IMR-90 (cell line): ENCODE measurements around the gene PCBP1. TPM values are rescaled to one million over a fixed set of nuclear protein-coding genes. Genes with fewer than 3 reads are reported as not detected.

Experiments
- ATAC-seq: fragments of 200-7000 bp; cut with Tn5 transposase; 2 replicates; pipeline ENCODE4 v1.9.1; 2020; ENCODE audit warnings: low read depth, mild to moderate bottlenecking, moderate library complexity
- BruUV-seq: library from RNA; stranded (reverse); fragments of 400-500 nt; replicated peaks from 2 replicates; lab custom pipeline; 2021; lab: Mats Ljungman, UMichigan
- CTCF ChIA-PET: fragments of 300-600 bp; formaldehyde crosslinking; extraction: SDS; loops from one replicate; lab custom pipeline; 2021; ENCODE audit warnings: antibody characterized with exemption; lab: Yijun Ruan, JAX
- POLR2A ChIA-PET: fragments of 300-600 bp; sonication (Branson Sonifier 250); formaldehyde crosslinking; loops from one replicate; lab custom pipeline; 2022; ENCODE audit warnings: antibody characterized with exemption; ENCODE audit not compliant: unreplicated experiment; lab: Charles Lee
- DNase-seq: peaks from one replicate; pipeline ENCODE4 v3.0.0; 2013
- H2AFZ ChIP-seq: replicated peaks from 2 replicates; pipeline ENCODE3; 2013; ENCODE audit warnings: low read length, mild to moderate bottlenecking; ENCODE audit not compliant: poor library complexity
- H2AK5ac ChIP-seq: 2 replicates; pipeline ENCODE4 v1.6.1; 2013; ENCODE audit warnings: low read depth, low read length, inconsistent platforms
- H2AK9ac ChIP-seq: replicated peaks from 2 replicates; pipeline ENCODE3; 2013; ENCODE audit warnings: mild to moderate bottlenecking, low read depth, low read length, moderate library complexity; ENCODE audit not compliant: poor library complexity
- H2BK120ac ChIP-seq: 2 replicates; pipeline ENCODE4 v1.6.1; 2013; ENCODE audit warnings: low read depth, low read length, inconsistent platforms
- H2BK15ac ChIP-seq: 3 replicates; pipeline ENCODE4 v1.6.1; 2013; ENCODE audit warnings: low read depth, low read length, inconsistent platforms
- H2BK20ac ChIP-seq: 2 replicates; pipeline ENCODE4 v1.6.1; 2013; ENCODE audit warnings: low read depth, mild to moderate bottlenecking, inconsistent platforms, low read length, moderate library complexity
- H2BK5ac ChIP-seq: 2 replicates; pipeline ENCODE4 v1.6.1; 2013; ENCODE audit warnings: mild to moderate bottlenecking, low read depth, low read length, inconsistent platforms; ENCODE audit not compliant: poor library complexity, severe bottlenecking
- H3K14ac ChIP-seq: replicated peaks from 2 replicates; pipeline ENCODE4 v1.6.1; 2013; ENCODE audit warnings: low read depth, low read length, inconsistent platforms
- H3K18ac ChIP-seq: 2 replicates; pipeline ENCODE4 v1.6.1; 2013; ENCODE audit warnings: low read depth, low read length, control low read depth
- H3K23ac ChIP-seq: 2 replicates; pipeline ENCODE4 v1.6.1; 2013; ENCODE audit warnings: low read depth, low read length, inconsistent platforms
- H3K27ac ChIP-seq: 2 replicates; pipeline ENCODE4 v1.5.1; 2013; ENCODE audit warnings: mild to moderate bottlenecking, control low read depth, low read length; ENCODE audit not compliant: insufficient read depth
- H3K27me3 ChIP-seq: 2 replicates; pipeline ENCODE4 v1.6.1; 2013; ENCODE audit warnings: low read length; ENCODE audit not compliant: control insufficient read depth, insufficient read depth
- H3K36me3 ChIP-seq: 2 replicates; pipeline ENCODE4 v1.6.1; 2013; ENCODE audit warnings: low read length, mixed read lengths; ENCODE audit not compliant: control insufficient read depth, insufficient read depth
- H3K4ac ChIP-seq: 2 replicates; pipeline ENCODE4 v1.6.1; 2013; ENCODE audit warnings: low read depth, low read length, inconsistent platforms
- H3K4me1 ChIP-seq: 2 replicates; pipeline ENCODE4 v1.6.1; 2013; ENCODE audit warnings: low read length, mixed read lengths; ENCODE audit not compliant: control insufficient read depth, insufficient read depth
- H3K4me2 ChIP-seq: 2 replicates; pipeline ENCODE4 v1.6.1; 2013; ENCODE audit warnings: low read depth, mild to moderate bottlenecking, control low read depth, low read length, moderate library complexity
- H3K4me3 ChIP-seq: 2 replicates; pipeline ENCODE4 v1.5.1; 2013; ENCODE audit warnings: low read depth, mild to moderate bottlenecking, control low read depth, low read length, moderate library complexity; ENCODE audit not compliant: insufficient read depth
- H3K56ac ChIP-seq: 2 replicates; pipeline ENCODE4 v1.6.1; 2013; ENCODE audit warnings: low read length, inconsistent platforms; ENCODE audit not compliant: insufficient read depth; ENCODE audit errors: extremely low read depth
- H3K79me1 ChIP-seq, 2 experiments: 2 replicates each; pipeline ENCODE4 v1.6.1; 2013; ENCODE audit warnings: low read length in 2 of 2, inconsistent platforms in 1 of 2, low read depth in 1 of 2
- H3K9ac ChIP-seq: 2 replicates; pipeline ENCODE4 v1.6.1; 2013; ENCODE audit warnings: low read depth, low read length, control low read depth
- H3K9me1 ChIP-seq: 2 replicates; pipeline ENCODE4 v1.6.1; 2013; ENCODE audit warnings: low read length, inconsistent platforms; ENCODE audit not compliant: insufficient read depth
- H3K9me3 ChIP-seq: 2 replicates; pipeline ENCODE4 v1.6.1; 2013; ENCODE audit warnings: low read length; ENCODE audit not compliant: control insufficient read depth, insufficient read depth
- H4K20me1 ChIP-seq: 2 replicates; pipeline ENCODE4 v1.6.1; 2013; ENCODE audit warnings: low read length, inconsistent platforms; ENCODE audit not compliant: insufficient read depth
- H4K5ac ChIP-seq: 2 replicates; pipeline ENCODE4 v1.6.1; 2013; ENCODE audit warnings: mild to moderate bottlenecking, low read depth, low read length, control low read depth
- H4K8ac ChIP-seq, 2 experiments: 2 replicates each; pipeline ENCODE4 v1.6.1; 2013; ENCODE audit warnings: low read depth in 2 of 2, low read length in 2 of 2, control low read depth in 1 of 2, inconsistent platforms in 1 of 2
- H4K91ac ChIP-seq: 2 replicates; pipeline ENCODE4 v1.6.1; 2013; ENCODE audit warnings: low read depth, low read length, inconsistent platforms; ENCODE audit not compliant: insufficient read depth
- BHLHE40 ChIP-seq: fragments of 150-350 bp; IDR thresholded peaks from 2 replicates; pipeline ENCODE4 v1.6.1; 2016; ENCODE audit warnings: mild to moderate bottlenecking, low read depth, low read length
- CEBPB ChIP-seq: IDR thresholded peaks from 2 replicates; pipeline ENCODE4 v1.6.1; 2012; ENCODE audit warnings: low read depth, low read length, improper control_type of control experiment
- CHD1 ChIP-seq: IDR thresholded peaks from 2 replicates; pipeline ENCODE4 v1.6.1; 2012; ENCODE audit warnings: low read depth, low read length, improper control_type of control experiment
- CTCF ChIP-seq: conservative IDR thresholded peaks from 2 replicates; pipeline ENCODE4 v1.5.1; 2012; ENCODE audit warnings: mild to moderate bottlenecking, low read depth, low read length, improper control_type of control experiment
- ELK1 ChIP-seq: fragments of 150-350 bp; IDR thresholded peaks from 2 replicates; pipeline ENCODE4 v1.6.1; 2016; ENCODE audit warnings: low read depth, mild to moderate bottlenecking, low read length, moderate library complexity, borderline replicate concordance
- MAFK ChIP-seq: IDR thresholded peaks from 2 replicates; pipeline ENCODE4 v1.6.1; 2012; ENCODE audit warnings: low read depth, low read length, improper control_type of control experiment
- MAZ ChIP-seq: IDR thresholded peaks from 2 replicates; pipeline ENCODE4 v1.6.1; 2012; ENCODE audit warnings: low read depth, mild to moderate bottlenecking, low read length, improper control_type of control experiment, moderate library complexity, borderline replicate concordance
- NFE2L2 ChIP-seq: fragments of 150-350 bp; IDR thresholded peaks from 2 replicates; pipeline ENCODE4 v1.6.1; 2016; ENCODE audit warnings: low read depth, mild to moderate bottlenecking, low read length
- POLR2A ChIP-seq: IDR thresholded peaks from 2 replicates; pipeline ENCODE4 v1.6.1; 2012; ENCODE audit warnings: mild to moderate bottlenecking, low read depth, low read length
- RFX5 ChIP-seq: IDR thresholded peaks from 2 replicates; pipeline ENCODE4 v1.8.0; 2012; ENCODE audit warnings: low read depth, mild to moderate bottlenecking, low read length, moderate library complexity
- SMC3 ChIP-seq: fragments of 150-350 bp; IDR thresholded peaks from 2 replicates; pipeline ENCODE4 v1.6.1; 2016; ENCODE audit warnings: low read depth, mild to moderate bottlenecking, antibody characterized with exemption, low read length, moderate library complexity
- USF2 ChIP-seq: fragments of 150-350 bp; IDR thresholded peaks from 2 replicates; pipeline ENCODE4 v1.6.1; 2017; ENCODE audit warnings: mild to moderate bottlenecking, antibody characterized with exemption, low read length, low read depth
- WGBS, 2 experiments: methylation state at CpG; one replicate each; pipeline versions ENCODE4 v1.1.5 to v1.1.7; 2013; ENCODE audit warnings: missing lambda C conversion rate in 2 of 2; ENCODE audit not compliant: insufficient read length in 1 of 2; ENCODE audit errors: extremely low coverage in 2 of 2; 5-methylcytosine and 5-hydroxymethylcytosine counted together
- dilution Hi-C: fragments of 300-500 bp; cut with HindIII; formaldehyde crosslinking; loops from one replicate; pipeline ENCODE4 v1.14.3; 2018; ENCODE audit warnings: low sequenced_read_pairs; ENCODE audit not compliant: unreplicated experiment
- in situ Hi-C: fragments of 300-500 bp; cut with MboI; formaldehyde crosslinking; loops from 3 replicates; pipeline ENCODE4 v1.14.3; 2019; ENCODE audit warnings: low sequenced_read_pairs, inconsistent platforms, mixed read lengths
- intact Hi-C: fragments of 100-400 bp; cut with micrococcal nuclease; formaldehyde crosslinking; loops from 2 replicates; pipeline ENCODE4 v1.10.0; 2022
- polyA plus RNA-seq, 3 experiments: library from polyadenylated mRNA; depleted of rRNA; stranded (reverse); fragments of >200 nt; gene quantifications; 2 replicates each; pipeline ENCODE4 v1.2.3, GENCODE V29; 2012; ENCODE audit warnings: low replicate concordance in 1 of 3
- total RNA-seq: library from RNA; depleted of rRNA; stranded (reverse); fragments of >200 nt; gene quantifications from 2 replicates; pipeline ENCODE4 v1.2.3, GENCODE V29; 2012

PCBP1 gene
- total and polyA plus RNA-seq, 2 of the 4 experiments (the other 2 are of a cell fraction): 33.7 to 166 TPM

GRCh38 chr2:70062270-70062669, 25.0 kb upstream of the PCBP1 start:
- no peaks in the 10 kb centered on the region for H3K4me1 ChIP-seq
- H4K91ac ChIP-seq: no peak overlapping the region
- no peak overlapping the region for H3K9ac ChIP-seq
- dilution Hi-C loops: no loop called here
- no peak overlapping the region for H3K4me3 ChIP-seq
- H3K23ac ChIP-seq: no peak overlapping the region
- H2BK120ac ChIP-seq: no peak overlapping the region
- H2BK15ac ChIP-seq: no peak overlapping the region
- peaks cover 4% of the 10 kb centered on the region; the same call in 1 of the 2 replicates for H3K9me1 ChIP-seq
- H3K4ac ChIP-seq: no peak overlapping the region
- no peak overlapping the region for H2BK5ac ChIP-seq
- no peak overlapping the region for H3K4me2 ChIP-seq
- intact Hi-C loops: no loop called here
- no peak overlapping the region for H3K27ac ChIP-seq
- H3K79me1 ChIP-seq: 0 out of 4 replicates have a peak, but pooled peaks cover 0 to 3% of the 10 kb centered on the region in 2 experiments
- H4K5ac ChIP-seq: no peak overlapping the region
- no peak for TF ChIP-seq MAZ
- no peak for TF ChIP-seq MAFK
- no peak for TF ChIP-seq ELK1
- no peak for TF ChIP-seq BHLHE40
- no peak for TF ChIP-seq RFX5
- no peak for TF ChIP-seq NFE2L2
- TF ChIP-seq POLR2A: no peak
- no peak for TF ChIP-seq CEBPB
- no peak for TF ChIP-seq CTCF
- TF ChIP-seq SMC3: no peak
- TF ChIP-seq USF2: no peak
- TF ChIP-seq CHD1: no peak
- H4K20me1 ChIP-seq: no peaks in the 10 kb centered on the region
- no peak overlapping the region for H3K56ac ChIP-seq
- no peak overlapping the region for H2AK5ac ChIP-seq
- no peak for ATAC-seq
- H2AK9ac ChIP-seq: no peak overlapping the region
- BruUV-seq: no TSS peak
- no peak overlapping the region for H2BK20ac ChIP-seq
- no peak for DNase-seq
- H3K14ac ChIP-seq: no peak overlapping the region
- POLR2A ChIA-PET: no interaction called here
- H3K9me3 ChIP-seq: no peaks in the 10 kb centered on the region
- H4K8ac ChIP-seq: no peak overlapping the region
- in situ Hi-C loops: loop anchor here (25.0 kb wide), 1 partner anchor 325 kb away; the partner anchor contains the start of gene ANXA4
- H3K36me3 ChIP-seq: peaks cover 12% of the 10 kb centered on the region
- CTCF ChIA-PET: interaction anchor here (0.8 to 1.6 kb wide), 3 partner anchors 8 to 150 kb away, joined by 3 to 8 read pairs (median 5); no protein-coding TSS in a partner anchor
- no peak overlapping the region for H3K18ac ChIP-seq
- WGBS, 2 experiments: no CpG with 5 or more reads among the region's 2 CpGs
- H2AFZ ChIP-seq: no peak overlapping the region
- no peaks in the 10 kb centered on the region for H3K27me3 ChIP-seq
